BE2C (cell line): ENCODE results near the gene FYCO1.

Source experiments
- DNase-seq: peaks from one replicate; pipeline ENCODE4 v3.0.0-alpha.2; 2020
- H3K27me3 ChIP-seq: fragments of 250-450 bp; sonication (Bioruptor Pico); 2 replicates; pipeline ENCODE4 v1.5.1; 2020; ENCODE audit warnings: mild to moderate bottlenecking
- H3K36me3 ChIP-seq: fragments of 250-450 bp; sonication (Bioruptor Pico); 2 replicates; pipeline ENCODE4 v1.5.1; 2020; ENCODE audit warnings: mild to moderate bottlenecking
- H3K4me1 ChIP-seq: fragments of 250-450 bp; sonication (Bioruptor Pico); 2 replicates; pipeline ENCODE4 v1.5.1; 2020
- H3K4me3 ChIP-seq: 2 replicates; pipeline ENCODE4 v1.5.1; 2011; ENCODE audit warnings: low read depth, low read length
- H3K9me3 ChIP-seq: fragments of 250-450 bp; sonication (Bioruptor Pico); 2 replicates; pipeline ENCODE4 v1.5.1; 2020
- CTCF ChIP-seq: IDR thresholded peaks from 2 replicates; pipeline ENCODE4 v1.5.1; 2012; ENCODE audit warnings: mild to moderate bottlenecking, low read depth, low read length

The FYCO1 gene

GRCh38 chr3:45938043-45938435, 57.6 kb downstream of the FYCO1 start:
- Histone ChIP-seq H3K4me3 (no peak overlapping the region), H3K9me3 (no peaks in the 10 kb centered on the region), H3K4me1 (no peaks in the 10 kb centered on the region), H3K27me3 (no peaks in the 10 kb centered on the region), H3K36me3 (no peaks in the 10 kb centered on the region)
- no peak for DNase-seq
- TF ChIP-seq CTCF, result no peak

- Histone ChIP-seq H3K9me3 (no peaks in the 10 kb centered on the region), H3K27me3 (no peaks in the 10 kb centered on the region), H3K36me3 (no peaks in the 10 kb centered on the region), H3K4me1 (no peaks in the 10 kb centered on the region), H3K4me3 (no peak overlapping the region)
- no peak for TF ChIP-seq CTCF
- DNase-seq, result no peak
Observed at GRCh38 chr3:45937206-45938042, 58.2 kb downstream of the FYCO1 start.

GRCh38 chr3:45936261-45936660, 59.4 kb downstream of the FYCO1 start:
- Histone ChIP-seq H3K27me3 (no peaks in the 10 kb centered on the region), H3K36me3 (no peaks in the 10 kb centered on the region), H3K4me1 (no peaks in the 10 kb centered on the region), H3K4me3 (no peak overlapping the region), H3K9me3 (no peaks in the 10 kb centered on the region)
- TF ChIP-seq CTCF, result no peak
- no peak for DNase-seq

GRCh38 chr3:45933591-45933990, 62.0 kb downstream of the FYCO1 start:
- no peaks in the 10 kb centered on the region for H3K36me3 ChIP-seq
- no peak for TF ChIP-seq CTCF
- H3K4me1 ChIP-seq, result no peaks in the 10 kb centered on the region

GRCh38 chr3:45932112-45932511, 63.5 kb downstream of the FYCO1 start:
- Histone ChIP-seq H3K4me3 (no peak overlapping the region), H3K27me3 (no peaks in the 10 kb centered on the region), H3K9me3 (no peaks in the 10 kb centered on the region), H3K4me1 (no peaks in the 10 kb centered on the region), H3K36me3 (no peaks in the 10 kb centered on the region)
- no peak for TF ChIP-seq CTCF
- no peak for DNase-seq

More at GRCh38 chr3:45933591-45933990, 62.0 kb downstream of the FYCO1 start:
- Histone ChIP-seq H3K9me3 (no peaks in the 10 kb centered on the region), H3K4me3 (no peak overlapping the region), H3K27me3 (no peaks in the 10 kb centered on the region)
- DNase-seq, result no peak

GRCh38 chr3:45931496-45931895, 64.1 kb downstream of the FYCO1 start:
- H3K4me3 ChIP-seq, result no peak overlapping the region
- no peaks in the 10 kb centered on the region for H3K27me3 ChIP-seq
- no peaks in the 10 kb centered on the region for H3K36me3 ChIP-seq
- H3K4me1 ChIP-seq, result no peaks in the 10 kb centered on the region
- no peak for TF ChIP-seq CTCF
- H3K9me3 ChIP-seq, result no peaks in the 10 kb centered on the region
- no peak for DNase-seq
